ENCODE data around the gene HSPD1. TPM values are rescaled to one million over a fixed set of nuclear protein-coding genes. Genes with fewer than 3 reads are reported as not detected.

Gene HSPD1
- total RNA-seq, 1 donor from 2014 or later = 158 TPM

Small RNA genes within 50 kb of the gene (small RNA-seq; reads per million reads assigned to genes)
- gene AC020550.1 = not detected
- gene RNU6-1029P = not detected

Other genes with a start within 250 kb of the HSPD1 start
- gene ANKRD44, start 189.1 kb downstream of the HSPD1 start, total RNA-seq = 170 TPM
- gene SF3B1, start 64.8 kb downstream of the HSPD1 start, total RNA-seq = 394 TPM
- gene COQ10B, start 46.3 kb downstream of the HSPD1 start, total RNA-seq = 31.7 TPM
- gene HSPE1, start 539 bp upstream of the HSPD1 start, total RNA-seq = 63.3 TPM
- 101 TPM for gene MOB4, start 16.2 kb upstream of the HSPD1 start, total RNA-seq
- 29.9 TPM for gene RFTN2, start 175.7 kb upstream of the HSPD1 start, total RNA-seq
- gene MARS2, start 205.5 kb upstream of the HSPD1 start, total RNA-seq = 12.5 TPM